K562 (cell line): Measurements from ENCODE around the gene CPA4. TPM values are rescaled to one million over a fixed set of nuclear protein-coding genes. Genes with fewer than 3 reads are reported as not detected.

Source experiments
- ATF4 ChIP-seq: fragments of 450-650 bp; formaldehyde crosslinking; IDR thresholded peaks from 2 replicates; pipeline ENCODE4 v1.4.0; 2022; ENCODE audit warnings: mild to moderate bottlenecking, moderate library complexity
- BDP1 ChIP-seq: IDR thresholded peaks from 3 replicates; pipeline ENCODE4 v1.6.1; 2011; ENCODE audit not compliant: insufficient read length, insufficient read depth
- BRF1 ChIP-seq: IDR thresholded peaks from 3 replicates; pipeline ENCODE4 v1.6.1; 2011; ENCODE audit warnings: borderline replicate concordance, mild to moderate bottlenecking; ENCODE audit not compliant: insufficient read length; ENCODE audit errors: extremely low read depth
- CAMTA2 ChIP-seq: fragments of 250-450 bp; sonication (Bioruptor Pico); conservative IDR thresholded peaks from 2 replicates; pipeline ENCODE4 v1.5.1; 2022
- GTF2A2 ChIP-seq: IDR thresholded peaks from 2 replicates; pipeline ENCODE4 v1.6.1; 2016; ENCODE audit warnings: mild to moderate bottlenecking, missing genetic modification characterization, missing compliant biosample characterization
- HMGN3 ChIP-seq: IDR thresholded peaks from 2 replicates; pipeline ENCODE4 v1.6.1; 2011; ENCODE audit warnings: borderline replicate concordance, low read depth, mild to moderate bottlenecking, mixed read lengths, low read length; ENCODE audit not compliant: insufficient read length; ENCODE audit errors: extremely low read depth
- MYNN ChIP-seq, 2 experiments: sonication (generic); formaldehyde crosslinking in 1 of 2; IDR thresholded peaks; 2 replicates each; pipeline versions ENCODE4 v1.5.0 to v1.6.1; 2016 to 2020; ENCODE audit warnings: antibody characterized with exemption in 1 of 2, missing genetic modification reagents in 1 of 2
- PYGO2 ChIP-seq: fragments of 450-650 bp; IDR thresholded peaks from 2 replicates; pipeline ENCODE4 v1.6.1; 2016; ENCODE audit warnings: mild to moderate bottlenecking, missing genetic modification characterization, moderate library complexity, missing compliant biosample characterization
- RAD21 ChIP-seq, 2 experiments: fragments of 250-450 bp in 1 of 2; fragments of 450-650 bp in 1 of 2; sonication (Bioruptor Pico) in 1 of 2; formaldehyde crosslinking in 1 of 2; IDR thresholded peaks in 1 of 2; conservative IDR thresholded peaks in 1 of 2; 2 replicates each; pipeline versions ENCODE4 v1.4.0 to v1.8.0; 2020 to 2022; ENCODE audit warnings: mild to moderate bottlenecking in 2 of 2, moderate library complexity in 1 of 2
- RFX5 ChIP-seq: IDR thresholded peaks from 2 replicates; pipeline ENCODE4 v1.6.1; 2011; ENCODE audit warnings: low read depth, mild to moderate bottlenecking, improper control_type of control experiment, low read length
- RFX7 ChIP-seq: fragments of 250-450 bp; sonication (Bioruptor Pico); IDR thresholded peaks from 2 replicates; pipeline ENCODE4 v1.5.1; 2021; ENCODE audit warnings: mild to moderate bottlenecking
- RNF219 ChIP-seq: fragments of 250-450 bp; sonication (Bioruptor Pico); IDR thresholded peaks from 2 replicates; pipeline ENCODE4 v1.5.0; 2022; ENCODE audit warnings: mild to moderate bottlenecking
- SIN3B ChIP-seq: fragments of 450-650 bp; IDR thresholded peaks from 2 replicates; pipeline ENCODE4 v1.6.1; 2017; ENCODE audit warnings: low read depth, mild to moderate bottlenecking, moderate library complexity
- SMAD1 ChIP-seq: fragments of 150-350 bp; IDR thresholded peaks from 2 replicates; pipeline ENCODE4 v1.6.1; 2014; ENCODE audit warnings: low read length, low read depth; ENCODE audit not compliant: partially characterized antibody
- SMAD2 ChIP-seq: fragments of 150-350 bp; IDR thresholded peaks from 2 replicates; pipeline ENCODE4 v1.6.1; 2014; ENCODE audit warnings: low read depth, mild to moderate bottlenecking, low read length
- SREBF2 ChIP-seq: sonication (generic); formaldehyde crosslinking; IDR thresholded peaks from 2 replicates; pipeline ENCODE4 v1.4.0; 2020; ENCODE audit warnings: mild to moderate bottlenecking, missing genetic modification reagents
- ZC3H11A ChIP-seq: IDR thresholded peaks from 2 replicates; pipeline ENCODE4 v1.6.1; 2012; ENCODE audit warnings: low read depth, low read length, improper control_type of control experiment
- ZNF24 ChIP-seq: fragments of 450-650 bp; IDR thresholded peaks from 2 replicates; pipeline ENCODE4 v1.6.1; 2016
- ZNF592 ChIP-seq: fragments of 450-650 bp; IDR thresholded peaks from 2 replicates; pipeline ENCODE4 v1.6.1; 2017; ENCODE audit warnings: antibody characterized with exemption, mild to moderate bottlenecking
- ZNF778 ChIP-seq: fragments of 450-650 bp; formaldehyde crosslinking; IDR thresholded peaks from 2 replicates; pipeline ENCODE4 v1.4.0; 2020; ENCODE audit warnings: mild to moderate bottlenecking, moderate library complexity
- ZNF785 ChIP-seq: fragments of 250-450 bp; sonication (Bioruptor Pico); IDR thresholded peaks from 2 replicates; pipeline ENCODE4 v1.4.0; 2020; ENCODE audit warnings: mild to moderate bottlenecking
- ZZZ3 ChIP-seq: fragments of 450-650 bp; IDR thresholded peaks from 2 replicates; pipeline ENCODE4 v1.6.1; 2016; ENCODE audit warnings: antibody characterized with exemption, mild to moderate bottlenecking, moderate library complexity
- polyA plus RNA-seq, 8 experiments: library from polyadenylated mRNA; depleted of rRNA in 4 of 8; stranded (reverse) in 5 of 8; unstranded in 3 of 8; fragments of >200 nt; fragmentation: Nextera tagmentation in 2 of 8; fragmentation: Illumina TruSeq in 1 of 8; extraction: Ambion mirVana in 2 of 8; extraction: Trizol in 1 of 8; gene quantifications; 2 replicates each; pipeline versions ENCODE4 v1.2.1 to v1.2.3, GENCODE V29; 2011 to 2014; ENCODE audit warnings: inconsistent platforms in 1 of 8, missing spikeins in 1 of 8
- total RNA-seq, 7 experiments: library from RNA; depleted of rRNA in 6 of 7; stranded (reverse); fragments of >200 nt in 6 of 7; fragmentation: Illumina TruSeq in 2 of 7; extraction: Trizol in 2 of 7; gene quantifications; 2 replicates each; pipeline versions ENCODE4 v1.2.1 to v1.2.3, GENCODE V29; 2011 to 2021; ENCODE audit warnings: low replicate concordance in 1 of 7

The CPA4 gene
- total and polyA plus RNA-seq, 9 of the 15 experiments (the other 6 are each of a cell fraction or from before 2014, with no cell fraction given), result not detected

GRCh38 chr7:130356876-130357611 lies 64.1 kb downstream of the CPA4 start (continued):
- TF ChIP-seq ATF4 (CRISPR knock-in tag) (no peak), SMAD2 (no peak), ZNF24 (no peak), RFX7 (CRISPR knock-in tag) (no peak), BDP1 (no peak), SREBF2 (CRISPR knock-in tag) (no peak), SIN3B (no peak), ZNF778 (CRISPR knock-in tag) (no peak), ZZZ3 (no peak), ZC3H11A (no peak), ZNF785 (no peak), MYNN (IDR thresholded peaks at IDR 0.05) (no peak), MYNN (CRISPR knock-in tag; IDR thresholded peaks at IDR 0.05) (no peak), GTF2A2 (no peak), PYGO2 (tag) (no peak), RFX5 (no peak), HMGN3 (no peak), CAMTA2 (CRISPR knock-in tag) (no peak), SMAD1 (no peak), RAD21 (CRISPR knock-in tag; conservative IDR thresholded peaks at IDR 0.05 in 1 of 2, IDR thresholded peaks at IDR 0.05 in 1 of 2) (no peak), BRF1 (no peak), RNF219 (CRISPR knock-in tag) (no peak), ZNF592 (no peak)
